ENCODE results near the gene RBMS1. TPM values are rescaled to one million over a fixed set of nuclear protein-coding genes. Genes with fewer than 3 reads are reported as not detected.

Gene RBMS1
- total and polyA plus RNA-seq, 4 donors: 49.5 to 215 (median 76.3) TPM

DNA sequence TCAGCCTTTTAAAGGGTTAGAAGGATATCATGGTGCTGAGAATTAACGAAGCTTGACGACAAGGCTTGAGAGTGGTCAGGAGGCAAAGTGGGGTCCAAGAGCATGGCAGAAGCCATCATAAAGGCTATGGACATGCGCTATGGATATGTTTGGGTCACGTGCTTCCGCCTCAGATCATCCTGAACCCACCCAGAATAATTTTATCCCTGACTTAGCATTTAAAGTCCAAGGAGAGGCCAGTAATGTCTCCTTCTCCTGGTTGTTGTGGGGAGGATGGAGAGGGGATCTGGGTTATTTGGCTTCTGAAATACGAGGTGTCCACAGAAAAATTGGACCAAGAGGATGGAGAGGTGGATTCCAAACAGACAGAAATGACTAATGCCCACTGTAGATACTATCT lies 38.8 kb upstream of the RBMS1 start:
- 91 to 96% methylated on average over 6 of the region's 6 CpGs for WGBS, 2 donors
- no peaks in the 10 kb centered on the region for H3K36me3 ChIP-seq (ENCODE audit: control insufficient read depth in 4 of 4, insufficient read depth in 4 of 4, low read length in 4 of 4)
- TF ChIP-seq, protein P1, sequence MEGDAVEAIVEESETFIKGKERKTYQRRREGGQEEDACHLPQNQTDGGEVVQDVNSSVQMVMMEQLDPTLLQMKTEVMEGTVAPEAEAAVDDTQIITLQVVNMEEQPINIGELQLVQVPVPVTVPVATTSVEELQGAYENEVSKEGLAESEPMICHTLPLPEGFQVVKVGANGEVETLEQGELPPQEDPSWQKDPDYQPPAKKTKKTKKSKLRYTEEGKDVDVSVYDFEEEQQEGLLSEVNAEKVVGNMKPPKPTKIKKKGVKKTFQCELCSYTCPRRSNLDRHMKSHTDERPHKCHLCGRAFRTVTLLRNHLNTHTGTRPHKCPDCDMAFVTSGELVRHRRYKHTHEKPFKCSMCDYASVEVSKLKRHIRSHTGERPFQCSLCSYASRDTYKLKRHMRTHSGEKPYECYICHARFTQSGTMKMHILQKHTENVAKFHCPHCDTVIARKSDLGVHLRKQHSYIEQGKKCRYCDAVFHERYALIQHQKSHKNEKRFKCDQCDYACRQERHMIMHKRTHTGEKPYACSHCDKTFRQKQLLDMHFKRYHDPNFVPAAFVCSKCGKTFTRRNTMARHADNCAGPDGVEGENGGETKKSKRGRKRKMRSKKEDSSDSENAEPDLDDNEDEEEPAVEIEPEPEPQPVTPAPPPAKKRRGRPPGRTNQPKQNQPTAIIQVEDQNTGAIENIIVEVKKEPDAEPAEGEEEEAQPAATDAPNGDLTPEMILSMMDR (IDR thresholded peaks at IDR 0.05; ENCODE audit: control extremely low read depth, extremely low read depth): no peak
- DNase-seq (no peak), ATAC-seq (ENCODE audit: insufficient read depth, low FRiP score) (no peak)
- no peaks in the 10 kb centered on the region for H3K27me3 ChIP-seq (ENCODE audit: control insufficient read depth in 3 of 3, insufficient read depth in 3 of 3, low read length in 2 of 3)
- H3K9ac ChIP-seq (ENCODE audit: insufficient read depth in 1 of 2, low read length in 2 of 2): no peak overlapping the region
- H3K4me3 ChIP-seq: no peak overlapping the region
- H3K9me3 ChIP-seq (ENCODE audit: control insufficient read depth in 4 of 4, insufficient read depth in 3 of 4, low read length in 3 of 4): no peaks in the 10 kb centered on the region
- no peak overlapping the region for H3K27ac ChIP-seq (ENCODE audit: low read depth in 1 of 2, low read length in 1 of 2)
- peaks cover 0 to 11% (median 0%) of the 10 kb centered on the region in 5 donors for H3K4me1 ChIP-seq (ENCODE audit: control insufficient read depth in 5 of 5, insufficient read depth in 5 of 5, low read length in 5 of 5)

DNA sequence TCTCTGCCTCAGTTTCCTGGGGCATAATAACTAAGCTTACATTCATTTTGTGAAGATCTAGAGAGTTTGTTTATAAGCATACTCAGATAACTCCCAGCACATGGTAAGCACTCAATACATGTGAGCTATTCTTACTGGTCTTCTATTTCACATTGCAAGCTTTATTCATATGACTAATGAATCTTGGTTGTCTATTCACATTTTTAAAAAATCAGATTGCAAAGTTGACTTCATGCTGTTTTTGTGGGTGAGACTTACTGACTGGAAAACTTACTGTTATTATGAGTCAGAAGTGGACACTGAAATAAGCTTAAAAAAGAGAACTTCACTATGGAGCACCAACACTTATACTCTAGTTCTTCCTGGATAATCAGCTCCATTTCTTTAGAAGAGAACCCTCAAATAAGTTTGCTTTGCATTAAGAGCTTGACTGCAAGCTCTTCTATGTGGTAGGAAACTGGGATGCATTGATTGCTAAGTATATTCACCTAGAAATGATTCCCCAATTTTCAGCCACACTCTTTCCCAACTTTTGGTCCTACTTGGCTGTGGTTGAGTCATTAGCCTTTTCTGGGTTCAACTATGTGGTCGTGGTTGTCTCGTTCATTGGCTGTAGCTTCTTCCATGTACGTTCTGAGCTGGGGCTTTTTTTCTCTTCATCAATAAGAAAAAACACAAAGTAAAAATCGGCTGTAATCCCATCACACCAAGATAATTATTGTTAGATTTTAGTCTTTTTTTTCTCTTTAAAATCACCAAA lies 29.5 kb upstream of the RBMS1 start:
- Histone ChIP-seq H3K36me3 (ENCODE audit: control insufficient read depth in 4 of 4, insufficient read depth in 4 of 4, low read length in 4 of 4) (no peaks in the 10 kb centered on the region), H3K27ac (ENCODE audit: low read depth in 1 of 2, low read length in 1 of 2) (no peak overlapping the region), H3K27me3 (ENCODE audit: control insufficient read depth in 3 of 3, insufficient read depth in 3 of 3, low read length in 2 of 3) (no peaks in the 10 kb centered on the region), H3K4me3 (no peak overlapping the region), H3K9ac (ENCODE audit: insufficient read depth in 1 of 2, low read length in 2 of 2) (no peak overlapping the region), H3K4me1 (ENCODE audit: control insufficient read depth in 5 of 5, insufficient read depth in 5 of 5, low read length in 5 of 5) (no peaks in the 10 kb centered on the region), H3K9me3 (ENCODE audit: control insufficient read depth in 4 of 4, insufficient read depth in 3 of 4, low read length in 3 of 4) (no peaks in the 10 kb centered on the region)
- WGBS, 2 donors: 82 to 87% methylated on average over 4 of the region's 4 CpGs
- no peak for DNase-seq
- ATAC-seq (ENCODE audit: insufficient read depth, low FRiP score): no peak
- TF ChIP-seq, protein P1 (IDR thresholded peaks at IDR 0.05; ENCODE audit: control extremely low read depth, extremely low read depth): no peak

DNA sequence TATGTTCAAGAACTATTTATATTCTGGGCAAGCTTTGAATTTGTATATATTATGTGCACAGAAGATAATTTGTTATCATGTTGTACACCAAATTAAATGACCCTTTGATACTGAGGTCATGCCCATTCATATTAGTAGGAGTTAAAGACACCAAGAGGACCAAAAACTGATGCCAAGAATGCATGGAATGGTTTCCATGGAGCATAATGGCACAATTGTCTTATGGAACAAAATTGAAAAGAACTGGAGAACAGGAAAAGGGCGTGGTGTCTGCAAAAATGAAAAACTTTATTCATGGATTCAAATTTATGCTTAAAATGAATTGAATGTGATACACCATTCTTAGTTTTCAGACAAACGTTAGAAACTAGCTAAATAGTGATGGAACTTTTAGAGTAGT lies 24.1 kb upstream of the RBMS1 start:
- Histone ChIP-seq H3K27ac (ENCODE audit: low read depth in 1 of 2, low read length in 1 of 2) (no peak overlapping the region), H3K27me3 (ENCODE audit: control insufficient read depth in 3 of 3, insufficient read depth in 3 of 3, low read length in 2 of 3) (no peaks in the 10 kb centered on the region), H3K36me3 (ENCODE audit: control insufficient read depth in 4 of 4, insufficient read depth in 4 of 4, low read length in 4 of 4) (no peaks in the 10 kb centered on the region), H3K4me1 (ENCODE audit: control insufficient read depth in 5 of 5, insufficient read depth in 5 of 5, low read length in 5 of 5) (no peaks in the 10 kb centered on the region), H3K9ac (ENCODE audit: insufficient read depth in 1 of 2, low read length in 2 of 2) (no peak overlapping the region), H3K9me3 (ENCODE audit: control insufficient read depth in 4 of 4, insufficient read depth in 3 of 4, low read length in 3 of 4) (no peaks in the 10 kb centered on the region), H3K4me3 (no peak overlapping the region)
- DNase-seq (no peak), ATAC-seq (ENCODE audit: insufficient read depth, low FRiP score) (no peak)
- TF ChIP-seq, protein P1 (IDR thresholded peaks at IDR 0.05; ENCODE audit: control extremely low read depth, extremely low read depth): no peak
- 84 to 93% methylated on average over 2 of the region's 2 CpGs for WGBS, 2 donors

Data from lung (tissue), 12 donors.